Chondrocyte (in vitro differentiated cells): Measurements from ENCODE around the gene KRTAP9-9. TPM values are rescaled to one million over a fixed set of nuclear protein-coding genes. Genes with fewer than 3 reads are reported as not detected.
"Not testable (repeated sequence)": the region's sequence is repeated elsewhere in the genome, so short reads cannot be mapped to it uniquely, and the experiment has no call there.

Source experiments
- DNase-seq: peaks from one replicate; pipeline ENCODE4 v3.0.0; 2021; ENCODE audit warnings: mixed read lengths, low spot score
- H3K27ac Mint-ChIP-seq: one replicate; pipeline ENCODE4 v1.8.0; 2021; ENCODE audit warnings: mild to moderate bottlenecking, moderate library complexity, mixed read lengths; ENCODE audit not compliant: unreplicated experiment
- H3K27me3 Mint-ChIP-seq: 2 replicates; pipeline ENCODE4 v1.8.0; 2021; ENCODE audit warnings: low read depth, mixed read lengths
- H3K36me3 Mint-ChIP-seq: 2 replicates; pipeline ENCODE4 v1.8.0; 2021; ENCODE audit warnings: low read depth, mixed read lengths
- H3K4me1 Mint-ChIP-seq: 2 replicates; pipeline ENCODE4 v1.8.0; 2021; ENCODE audit warnings: low read depth, mild to moderate bottlenecking, mixed read lengths
- H3K4me3 Mint-ChIP-seq: one replicate; pipeline ENCODE4 v1.8.0; 2021; ENCODE audit warnings: mild to moderate bottlenecking, moderate library complexity, mixed read lengths; ENCODE audit not compliant: unreplicated experiment
- H3K9me3 Mint-ChIP-seq: 2 replicates; pipeline ENCODE4 v1.8.0; 2021; ENCODE audit warnings: low read depth, mixed read lengths
- long read RNA-seq: library from polyadenylated mRNA; stranded (forward); transcript quantifications from one replicate; pipeline ENCODE4 v2.0.0, GENCODE V29; 2021
- total RNA-seq: library from RNA; stranded (reverse); gene quantifications from 3 replicates; pipeline ENCODE4 v1.2.1, GENCODE V29; 2021
- TF ChIP-seq, protein P1 (sequence below): fragments of 200-600 bp; sonication (generic); IDR thresholded peaks from 2 replicates; pipeline ENCODE4 v1.5.0; 2021; ENCODE audit warnings: antibody characterized with exemption, mild to moderate bottlenecking, moderate library complexity

The KRTAP9-9 gene
- not detected in 3 replicates for total RNA-seq
- long read RNA-seq, result 0 reads

DNA sequence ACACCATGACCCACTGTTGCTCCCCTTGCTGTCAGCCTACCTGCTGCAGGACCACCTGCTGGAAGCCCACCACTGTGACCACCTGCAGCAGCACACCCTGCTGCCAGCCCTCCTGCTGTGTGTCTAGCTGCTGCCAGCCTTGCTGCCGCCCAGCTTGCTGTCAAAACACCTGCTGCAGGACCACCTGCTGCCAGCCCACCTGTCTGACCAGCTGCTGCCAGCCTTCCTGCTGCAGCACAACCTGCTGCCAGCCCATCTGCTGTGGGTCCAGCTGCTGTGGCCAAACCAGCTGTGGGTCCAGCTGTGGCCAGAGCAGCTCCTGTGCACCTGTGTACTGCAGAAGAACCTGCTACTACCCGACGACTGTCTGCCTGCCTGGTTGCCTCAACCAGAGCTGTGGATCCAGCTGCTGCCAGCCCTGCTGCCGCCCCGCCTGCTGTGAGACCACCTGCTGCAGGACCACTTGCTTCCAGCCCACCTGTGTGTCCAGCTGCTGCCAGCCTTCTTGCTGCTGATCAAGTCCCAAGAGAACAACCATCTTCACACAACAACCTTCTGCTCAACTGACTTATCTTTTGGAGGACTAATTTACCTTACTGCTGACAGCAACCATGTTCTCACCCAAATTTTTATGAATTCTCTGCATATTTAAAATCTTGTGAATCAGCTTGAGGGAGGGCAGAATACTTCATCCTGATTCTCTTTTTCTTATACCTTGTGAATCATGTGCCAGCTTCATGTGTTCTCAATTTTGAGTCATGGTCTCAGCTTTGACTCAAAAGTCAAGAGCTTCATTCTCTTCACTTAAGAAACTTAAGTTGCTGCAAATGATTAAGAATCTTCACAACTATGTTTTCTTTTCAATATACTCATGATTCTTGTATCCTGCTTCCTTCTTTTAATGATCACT, at the start of gene KRTAP9-9:
TSS of gene KRTAP9-9 (plus strand) at position 4 of the 910 bp plus-strand sequence.
- H3K9me3 Mint-ChIP-seq, H3K27ac Mint-ChIP-seq, H3K36me3 Mint-ChIP-seq, DNase-seq, H3K4me3 Mint-ChIP-seq, H3K4me1 Mint-ChIP-seq: not testable (repeated sequence)
- peaks cover 27% of the 10 kb centered on the region for H3K27me3 Mint-ChIP-seq

DNA sequence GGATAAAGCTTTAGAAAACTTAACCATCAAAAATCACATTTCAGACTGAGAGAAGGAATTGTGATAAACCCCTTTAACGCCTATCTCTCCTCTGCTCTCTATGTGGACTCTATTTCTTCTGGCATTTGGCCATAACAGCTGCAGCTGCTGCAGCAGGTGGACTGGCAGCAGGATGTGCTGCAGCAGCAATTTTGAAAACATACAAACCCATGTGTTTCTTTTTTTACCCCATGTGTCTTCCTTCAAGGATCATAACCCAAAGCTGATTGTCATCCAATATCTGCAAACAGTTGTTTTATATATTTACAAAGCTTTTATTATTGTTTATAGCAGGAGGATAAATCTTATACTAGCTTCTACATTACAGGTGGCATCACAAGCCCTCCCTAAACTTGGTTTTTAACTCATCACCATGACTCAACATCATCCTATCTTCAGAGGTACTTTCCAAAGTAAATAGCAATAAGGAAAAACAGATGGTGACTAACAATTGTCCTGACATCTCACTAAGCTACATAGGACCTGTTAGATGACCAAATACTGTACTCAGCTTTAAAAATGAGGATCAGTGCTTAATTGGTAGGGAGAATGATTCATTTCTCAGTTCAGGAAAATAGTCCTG, 43.2 kb upstream of the KRTAP9-9 start:
- DNase-seq, result no peak
- H3K27me3 Mint-ChIP-seq, result peaks cover 35% of the 10 kb centered on the region
- TF ChIP-seq, protein P1, sequence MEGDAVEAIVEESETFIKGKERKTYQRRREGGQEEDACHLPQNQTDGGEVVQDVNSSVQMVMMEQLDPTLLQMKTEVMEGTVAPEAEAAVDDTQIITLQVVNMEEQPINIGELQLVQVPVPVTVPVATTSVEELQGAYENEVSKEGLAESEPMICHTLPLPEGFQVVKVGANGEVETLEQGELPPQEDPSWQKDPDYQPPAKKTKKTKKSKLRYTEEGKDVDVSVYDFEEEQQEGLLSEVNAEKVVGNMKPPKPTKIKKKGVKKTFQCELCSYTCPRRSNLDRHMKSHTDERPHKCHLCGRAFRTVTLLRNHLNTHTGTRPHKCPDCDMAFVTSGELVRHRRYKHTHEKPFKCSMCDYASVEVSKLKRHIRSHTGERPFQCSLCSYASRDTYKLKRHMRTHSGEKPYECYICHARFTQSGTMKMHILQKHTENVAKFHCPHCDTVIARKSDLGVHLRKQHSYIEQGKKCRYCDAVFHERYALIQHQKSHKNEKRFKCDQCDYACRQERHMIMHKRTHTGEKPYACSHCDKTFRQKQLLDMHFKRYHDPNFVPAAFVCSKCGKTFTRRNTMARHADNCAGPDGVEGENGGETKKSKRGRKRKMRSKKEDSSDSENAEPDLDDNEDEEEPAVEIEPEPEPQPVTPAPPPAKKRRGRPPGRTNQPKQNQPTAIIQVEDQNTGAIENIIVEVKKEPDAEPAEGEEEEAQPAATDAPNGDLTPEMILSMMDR, result no peak
- peaks cover 10% of the 10 kb centered on the region for H3K9me3 Mint-ChIP-seq
- H3K4me1 Mint-ChIP-seq, result no peaks in the 10 kb centered on the region
- H3K36me3 Mint-ChIP-seq, result peaks cover 6% of the 10 kb centered on the region
- no peak overlapping the region for H3K27ac Mint-ChIP-seq
- no peak overlapping the region for H3K4me3 Mint-ChIP-seq

DNA sequence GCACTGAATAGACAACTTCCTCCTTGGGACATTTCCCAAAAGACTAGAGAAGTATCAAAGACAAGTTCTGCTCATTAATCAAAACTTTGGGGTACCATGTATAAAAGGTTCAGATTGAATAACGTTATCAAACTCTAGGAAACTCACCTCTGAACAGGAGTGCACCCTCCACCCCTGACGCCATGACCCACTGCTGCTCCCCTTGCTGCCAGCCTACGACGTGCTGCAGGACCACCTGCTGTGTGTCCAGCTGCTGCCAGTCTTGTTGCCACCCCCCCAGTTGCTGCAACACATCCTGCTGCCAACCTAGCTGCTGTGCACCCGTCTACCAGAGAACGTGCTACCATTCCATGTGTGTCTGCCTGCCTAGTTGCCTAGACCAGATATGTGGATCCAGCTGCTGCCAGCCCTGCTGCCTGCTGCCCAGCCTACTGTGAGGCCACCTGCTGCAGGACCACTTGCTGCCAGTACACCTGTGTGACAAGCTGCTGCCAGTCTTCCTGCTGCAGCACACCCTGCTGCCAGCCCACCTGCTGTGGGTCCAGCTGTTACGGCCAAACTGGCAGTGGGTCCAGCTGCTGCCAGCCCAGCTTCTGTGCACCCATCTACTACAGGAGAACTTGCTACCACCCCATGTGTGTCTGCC, 42.5 kb upstream of the KRTAP9-9 start:
- peak; percentile 47 for DNase-seq
- Mint-ChIP-seq H3K36me3 (peaks cover 6% of the 10 kb centered on the region), H3K9me3 (peaks cover 10% of the 10 kb centered on the region), H3K4me3 (no peak overlapping the region), H3K27me3 (peaks cover 36% of the 10 kb centered on the region), H3K27ac (no peak overlapping the region), H3K4me1 (no peaks in the 10 kb centered on the region)
- TF ChIP-seq, protein P1, result no peak

DNA sequence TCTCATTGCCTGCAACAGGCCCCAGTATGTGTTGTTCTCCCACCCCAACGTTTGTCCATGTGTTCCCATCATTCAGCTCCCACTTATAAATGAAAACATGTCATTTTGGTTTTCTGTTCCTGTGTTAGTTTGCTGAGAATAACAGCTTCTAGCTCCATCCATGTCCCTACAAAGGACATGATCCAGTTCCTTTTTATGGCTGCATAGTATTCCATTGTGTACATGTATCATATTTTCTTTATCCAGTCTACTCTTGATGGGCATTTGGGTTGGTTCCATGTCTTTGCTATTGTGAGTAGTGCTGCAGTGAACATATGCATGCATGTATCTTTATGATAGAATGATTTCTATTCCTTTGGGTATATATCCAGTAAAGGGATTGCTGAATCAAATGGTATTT, 39.5 kb upstream of the KRTAP9-9 start:
- Mint-ChIP-seq H3K4me1 (no peaks in the 10 kb centered on the region), H3K27me3 (peaks cover 21% of the 10 kb centered on the region), H3K36me3 (peaks cover 8% of the 10 kb centered on the region), H3K27ac (no peak overlapping the region), H3K4me3 (no peak overlapping the region), H3K9me3 (peaks cover 12% of the 10 kb centered on the region)
- TF ChIP-seq, protein P1, result no peak
- no peak for DNase-seq

DNA sequence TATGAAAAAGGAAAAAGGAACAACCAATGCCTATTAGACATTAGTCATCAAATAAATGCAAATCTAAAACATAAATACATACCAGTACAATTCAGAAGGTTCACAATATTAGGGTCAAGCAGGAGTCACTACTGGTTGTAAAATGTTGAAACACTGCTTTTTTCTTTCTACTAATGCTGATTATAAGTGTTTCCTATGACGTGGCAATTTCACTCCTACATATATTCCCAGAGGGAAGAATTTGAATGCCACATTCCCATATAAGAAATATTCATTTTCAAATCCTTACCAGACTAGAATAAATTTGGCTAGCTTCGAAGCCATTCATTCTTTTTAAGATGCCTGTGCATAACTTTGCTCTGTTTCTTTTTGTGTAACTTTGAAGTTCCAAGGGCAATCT, 31.4 kb upstream of the KRTAP9-9 start:
- H3K27ac Mint-ChIP-seq, result no peak overlapping the region
- no peak overlapping the region for H3K4me3 Mint-ChIP-seq
- H3K4me1 Mint-ChIP-seq, result no peaks in the 10 kb centered on the region
- no peak for DNase-seq
- peaks cover 18% of the 10 kb centered on the region for H3K9me3 Mint-ChIP-seq
- TF ChIP-seq, protein P1, result no peak
- peaks cover 22% of the 10 kb centered on the region for H3K27me3 Mint-ChIP-seq
- H3K36me3 Mint-ChIP-seq, result peaks cover 8% of the 10 kb centered on the region
